VCaP (cell line): Measurements from ENCODE around the gene KRT74.
A peak's percentile ranks its signal among the peaks of the same experiment; 100 is the strongest.

Experiments used
- H3K27ac ChIP-seq: fragments of 450-650 bp; 2 replicates; pipeline ENCODE4 v1.5.1; 2017
- TF ChIP-seq, protein P1 (sequence below): fragments of 450-650 bp; conservative IDR thresholded peaks from 2 replicates; pipeline ENCODE4 v1.5.1; 2017; ENCODE audit warnings: mild to moderate bottlenecking, moderate library complexity

The KRT74 gene

DNA sequence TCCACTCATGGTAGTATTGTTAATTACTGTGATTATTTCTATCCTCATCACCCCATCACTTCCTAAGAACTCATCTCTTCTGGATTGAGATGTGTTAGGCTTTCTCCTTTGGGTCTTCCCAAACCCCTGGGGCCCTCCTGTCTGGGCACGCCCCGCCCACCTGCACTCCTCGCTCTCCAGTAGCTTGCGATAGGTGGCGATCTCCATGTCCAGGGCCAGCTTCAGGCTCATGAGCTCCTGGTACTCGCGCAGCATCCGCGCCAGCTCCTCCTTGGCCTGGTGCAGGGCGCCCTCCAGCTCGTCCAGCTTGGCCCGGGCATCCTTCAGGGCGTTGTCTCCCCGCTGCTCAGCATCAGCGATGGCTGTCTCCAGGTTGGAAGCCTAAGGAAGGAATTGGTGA lies 27.5 kb downstream of the KRT74 start:
- no peak overlapping the region for H3K27ac ChIP-seq
- TF ChIP-seq, protein P1, sequence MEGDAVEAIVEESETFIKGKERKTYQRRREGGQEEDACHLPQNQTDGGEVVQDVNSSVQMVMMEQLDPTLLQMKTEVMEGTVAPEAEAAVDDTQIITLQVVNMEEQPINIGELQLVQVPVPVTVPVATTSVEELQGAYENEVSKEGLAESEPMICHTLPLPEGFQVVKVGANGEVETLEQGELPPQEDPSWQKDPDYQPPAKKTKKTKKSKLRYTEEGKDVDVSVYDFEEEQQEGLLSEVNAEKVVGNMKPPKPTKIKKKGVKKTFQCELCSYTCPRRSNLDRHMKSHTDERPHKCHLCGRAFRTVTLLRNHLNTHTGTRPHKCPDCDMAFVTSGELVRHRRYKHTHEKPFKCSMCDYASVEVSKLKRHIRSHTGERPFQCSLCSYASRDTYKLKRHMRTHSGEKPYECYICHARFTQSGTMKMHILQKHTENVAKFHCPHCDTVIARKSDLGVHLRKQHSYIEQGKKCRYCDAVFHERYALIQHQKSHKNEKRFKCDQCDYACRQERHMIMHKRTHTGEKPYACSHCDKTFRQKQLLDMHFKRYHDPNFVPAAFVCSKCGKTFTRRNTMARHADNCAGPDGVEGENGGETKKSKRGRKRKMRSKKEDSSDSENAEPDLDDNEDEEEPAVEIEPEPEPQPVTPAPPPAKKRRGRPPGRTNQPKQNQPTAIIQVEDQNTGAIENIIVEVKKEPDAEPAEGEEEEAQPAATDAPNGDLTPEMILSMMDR, result no peak

- TF ChIP-seq, protein P1, result no peak
Measured at GRCh38 chr12:52543985-52544883, 29.4 kb downstream of the KRT74 start.

DNA sequence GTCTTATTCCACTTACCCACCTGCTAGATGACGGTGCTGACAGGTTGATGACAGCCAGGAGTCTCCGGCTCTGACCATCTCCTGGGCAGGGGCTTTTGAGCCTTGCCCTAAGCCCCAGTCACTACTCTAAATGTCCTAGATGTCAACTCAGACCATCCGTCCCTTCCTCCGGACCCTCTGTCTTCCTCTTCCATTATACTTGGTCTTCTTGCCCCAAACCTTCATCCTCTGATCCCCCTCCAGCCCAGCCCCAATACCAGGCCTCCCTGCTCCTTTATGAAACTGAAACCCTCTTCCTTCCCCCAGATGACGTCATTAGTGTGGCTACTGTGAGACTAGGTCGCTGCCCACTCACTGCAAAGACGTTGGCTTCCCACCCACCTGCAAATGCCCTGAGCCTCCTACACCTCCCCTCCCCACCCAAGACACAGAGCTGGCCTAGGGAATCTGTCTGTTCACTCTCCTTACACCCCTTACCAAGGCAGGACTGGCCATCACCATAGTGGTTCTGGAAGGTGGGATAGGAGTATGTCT lies 30.8 kb downstream of the KRT74 start:
- H3K27ac ChIP-seq, result no peak overlapping the region
- TF ChIP-seq, protein P1, result no peak

More at GRCh38 chr12:52543985-52544883, 29.4 kb downstream of the KRT74 start:
- no peak overlapping the region for H3K27ac ChIP-seq

DNA sequence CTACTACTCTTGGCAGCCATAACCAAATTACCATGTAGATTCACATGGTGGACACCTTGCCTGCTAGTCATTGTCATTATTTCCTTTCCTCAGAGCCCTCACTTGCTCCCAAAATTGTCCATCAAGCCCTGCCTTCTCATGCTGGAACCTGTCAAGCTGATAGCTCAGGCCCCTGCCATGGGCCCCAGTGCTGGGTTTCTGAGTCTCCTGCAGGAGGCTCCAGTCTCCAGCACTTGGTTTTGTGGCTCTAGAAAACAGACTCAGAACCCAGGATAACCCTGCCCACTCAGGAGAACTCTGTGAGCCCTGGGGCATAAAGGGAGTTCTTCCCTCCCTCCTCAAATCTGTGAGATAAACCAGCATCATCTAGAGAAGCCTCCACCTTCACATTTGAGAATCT lies 31.5 kb downstream of the KRT74 start:
- H3K27ac ChIP-seq, result no peak overlapping the region
- TF ChIP-seq, protein P1, result no peak

GRCh38 chr12:52541709-52542108 lies 31.9 kb downstream of the KRT74 start:
- TF ChIP-seq, protein P1, result no peak
- H3K27ac ChIP-seq, result no peak overlapping the region

DNA sequence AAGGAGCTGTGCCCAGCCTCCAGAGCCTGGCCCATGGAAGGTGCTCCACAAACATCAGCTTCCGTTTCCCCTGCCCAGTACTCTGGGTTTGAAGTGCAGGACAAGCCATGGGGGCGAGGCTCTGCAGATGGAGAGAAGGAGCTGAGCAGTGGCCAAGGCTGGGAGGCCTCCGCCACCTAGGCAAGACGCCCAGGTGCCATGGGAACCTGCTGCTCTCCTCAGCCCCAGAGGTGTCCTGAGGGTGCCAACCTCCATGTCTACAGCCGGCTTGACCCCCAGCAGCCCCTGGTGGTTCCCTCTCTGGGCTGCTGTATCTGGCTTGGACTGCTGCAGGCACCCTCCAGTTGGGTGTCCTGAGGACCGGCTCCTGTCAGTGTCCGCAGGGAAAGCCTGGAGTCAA lies 33.1 kb downstream of the KRT74 start:
- TF ChIP-seq, protein P1, result no peak
- H3K27ac ChIP-seq, result no peak overlapping the region

GRCh38 chr12:52539821-52540173 lies 33.8 kb downstream of the KRT74 start:
- TF ChIP-seq, protein P1, result no peak
- peak overlapping the region; percentile 44; the same call in 1 of the 2 replicates for H3K27ac ChIP-seq
